Sigmoid colon (tissue), 7 donors: ENCODE results near the gene GPATCH2. TPM values are rescaled to one million over a fixed set of nuclear protein-coding genes. Genes with fewer than 3 reads are reported as not detected.

Experiments
- DNase-seq: peaks from one replicate; pipeline ENCODE4 v3.0.0-alpha.2; 2019
- H3K27ac ChIP-seq, 4 donors: fragments of 200-600 bp; sonication (generic); one replicate each; pipeline ENCODE4 v1.5.1; 2016 to 2019; ENCODE audit warnings: mild to moderate bottlenecking in 1 of 4
- H3K27me3 ChIP-seq, 3 donors: fragments of 200-600 bp; sonication (generic); one replicate each; pipeline ENCODE4 v1.5.1; 2019; ENCODE audit warnings: mild to moderate bottlenecking in 1 of 3
- H3K36me3 ChIP-seq, 4 donors: fragments of 200-600 bp; sonication (generic); one replicate each; pipeline ENCODE4 v1.5.1; 2016 to 2019
- H3K4me1 ChIP-seq, 4 donors: fragments of 200-600 bp; sonication (generic); one replicate each; pipeline ENCODE4 v1.5.1; 2017 to 2019
- H3K4me3 ChIP-seq, 4 donors: fragments of 200-600 bp; sonication (generic); one replicate each; pipeline ENCODE4 v1.5.1; 2017 to 2019; ENCODE audit warnings: mild to moderate bottlenecking in 2 of 4, moderate library complexity in 1 of 4
- H3K9me3 ChIP-seq, 4 donors: fragments of 200-600 bp in 3 of 4; sonication (generic) in 3 of 4; one replicate each; pipeline versions ENCODE4 v1.5.1 to v1.6.1; 2013 to 2019
- CTCF ChIP-seq, 4 experiments: fragments of 450-650 bp in 3 of 4; fragments of 200-600 bp in 1 of 4; IDR thresholded peaks; one replicate each; pipeline ENCODE4 v1.5.1; 2016 to 2019; ENCODE audit warnings: antibody characterized with exemption in 4 of 4, mild to moderate bottlenecking in 3 of 4, moderate library complexity in 2 of 4
- EP300 ChIP-seq, 4 donors: sonication (generic); formaldehyde crosslinking; IDR thresholded peaks; one replicate each; pipeline ENCODE4 v1.6.1; 2017; ENCODE audit warnings: antibody characterized with exemption in 4 of 4
- POLR2A ChIP-seq, 2 donors: fragments of 450-650 bp; IDR thresholded peaks; one replicate each; pipeline ENCODE4 v1.6.1; 2016; ENCODE audit warnings: antibody characterized with exemption in 2 of 2, mild to moderate bottlenecking in 2 of 2, moderate library complexity in 2 of 2
- POLR2AphosphoS5 ChIP-seq, 4 donors: sonication (generic); formaldehyde crosslinking; IDR thresholded peaks; one replicate each; pipeline ENCODE4 v1.6.1; 2017; ENCODE audit warnings: antibody characterized with exemption in 4 of 4
- WGBS, 2 donors: extraction: QIAGEN DNeasy Blood & Tissue Kit; methylation state at CpG; one replicate each; pipeline ENCODE4 v1.1.7; 2013; 5-methylcytosine and 5-hydroxymethylcytosine counted together
- intact Hi-C: fragments of 100-400 bp; cut with DNase I; formaldehyde crosslinking; loops from one replicate; pipeline ENCODE4 v1.15.1; 2023
- polyA plus RNA-seq, 3 donors: library from polyadenylated mRNA; stranded (reverse); fragments of 200-250 nt; gene quantifications; one replicate each; pipeline ENCODE4 v1.2.3, GENCODE V29; 2013
- total RNA-seq, 4 donors: library from RNA; depleted of rRNA; stranded (reverse); fragments of >200 nt; gene quantifications; one replicate each; pipeline ENCODE4 v1.1.0, GENCODE V29; 2016
- donor health status: healthy with polysubstance abuse.
- donor health status: Bipolar disorder and iron deficiency.
- donor health status: healthy.

GPATCH2 gene
- total and polyA plus RNA-seq, 7 donors = 3.0 to 18.5 (median 12.2) TPM

- H3K4me3 ChIP-seq = no peak overlapping the region
- no peaks in the 10 kb centered on the region for H3K4me1 ChIP-seq
- 72 to 76% methylated on average over 1 of the region's 1 CpG for WGBS, 2 donors
- no peaks in the 10 kb centered on the region for H3K27me3 ChIP-seq
- no peak overlapping the region for H3K27ac ChIP-seq
- TF ChIP-seq POLR2AphosphoS5 (IDR thresholded peaks at IDR 0.05) (no peak), EP300 (IDR thresholded peaks at IDR 0.05) (no peak), CTCF (IDR thresholded peaks at IDR 0.05) (no peak), POLR2A (IDR thresholded peaks at IDR 0.05) (no peak)
- no peak for DNase-seq
- intact Hi-C loops = no loop called here
- H3K9me3 ChIP-seq = no peaks in the 10 kb centered on the region
- H3K36me3 ChIP-seq = no peaks in the 10 kb centered on the region
Measured at GRCh38 chr1:217471403-217471802, 159.5 kb downstream of the GPATCH2 start.

GRCh38 chr1:217469983-217470382 lies 160.9 kb downstream of the GPATCH2 start:
- no peak for TF ChIP-seq POLR2A (IDR thresholded peaks at IDR 0.05)
- Histone ChIP-seq H3K4me3 (no peak overlapping the region), H3K36me3 (no peaks in the 10 kb centered on the region), H3K9me3 (peaks cover 0 to 4% (median 2%) of the 10 kb centered on the region in 4 donors), H3K27ac (no peak overlapping the region), H3K27me3 (no peaks in the 10 kb centered on the region), H3K4me1 (no peaks in the 10 kb centered on the region)
- intact Hi-C loops = no loop called here
- 73 to 91% methylated on average over 1 of the region's 1 CpG for WGBS, 2 donors
- no peak for DNase-seq

- Histone ChIP-seq H3K9me3 (peaks cover 0 to 4% (median 2%) of the 10 kb centered on the region in 4 donors), H3K27ac (no peak overlapping the region), H3K4me3 (no peak overlapping the region), H3K4me1 (no peaks in the 10 kb centered on the region), H3K27me3 (no peaks in the 10 kb centered on the region), H3K36me3 (no peaks in the 10 kb centered on the region)
- TF ChIP-seq POLR2A (IDR thresholded peaks at IDR 0.05) (no peak), CTCF (IDR thresholded peaks at IDR 0.05) (no peak), EP300 (IDR thresholded peaks at IDR 0.05) (no peak), POLR2AphosphoS5 (IDR thresholded peaks at IDR 0.05) (no peak)
- intact Hi-C loops = no loop called here
- no peak for DNase-seq
- WGBS, 2 donors = 98% methylated on average over 1 of the region's 1 CpG
Measured at GRCh38 chr1:217465102-217465501, 165.8 kb downstream of the GPATCH2 start.

- TF ChIP-seq POLR2A (IDR thresholded peaks at IDR 0.05) (no peak), POLR2AphosphoS5 (IDR thresholded peaks at IDR 0.05) (no peak), EP300 (IDR thresholded peaks at IDR 0.05) (no peak), CTCF (IDR thresholded peaks at IDR 0.05) (no peak)
Measured at GRCh38 chr1:217462666-217463065, 168.2 kb downstream of the GPATCH2 start.

GRCh38 chr1:217462159-217462558 lies 168.7 kb downstream of the GPATCH2 start:
- TF ChIP-seq EP300 (IDR thresholded peaks at IDR 0.05) = no peak
- TF ChIP-seq POLR2A (IDR thresholded peaks at IDR 0.05) = no peak
- no peak for TF ChIP-seq CTCF (IDR thresholded peaks at IDR 0.05)
- TF ChIP-seq POLR2AphosphoS5 (IDR thresholded peaks at IDR 0.05) = no peak
- H3K4me1 ChIP-seq = no peaks in the 10 kb centered on the region
- no peak overlapping the region for H3K4me3 ChIP-seq
- DNase-seq = no peak
- intact Hi-C loops = no loop called here
- 60 to 80% methylated on average over 2 of the region's 2 CpGs for WGBS, 2 donors
- peaks cover 0 to 4% (median 2%) of the 10 kb centered on the region in 4 donors for H3K9me3 ChIP-seq
- no peaks in the 10 kb centered on the region for H3K36me3 ChIP-seq
- no peaks in the 10 kb centered on the region for H3K27me3 ChIP-seq
- no peak overlapping the region for H3K27ac ChIP-seq

More at GRCh38 chr1:217462666-217463065, 168.2 kb downstream of the GPATCH2 start:
- Histone ChIP-seq H3K36me3 (no peaks in the 10 kb centered on the region), H3K27me3 (no peaks in the 10 kb centered on the region), H3K4me3 (no peak overlapping the region), H3K9me3 (peaks cover 0 to 4% (median 2%) of the 10 kb centered on the region in 4 donors), H3K4me1 (no peaks in the 10 kb centered on the region), H3K27ac (no peak overlapping the region)
- 95 to 99% methylated on average over 1 of the region's 1 CpG for WGBS, 2 donors
- DNase-seq = no peak
- intact Hi-C loops = no loop called here
